PC-9 (cell line): ENCODE measurements around the gene PRKAR1A.
"Not testable (repeated sequence)": the region's sequence is repeated elsewhere in the genome, so short reads cannot be mapped to it uniquely, and the experiment has no call there.

Experiments used
- CTCF ChIP-seq: fragments of 200-600 bp; sonication (generic); conservative IDR thresholded peaks from 2 replicates; pipeline ENCODE4 v1.6.1; 2017; ENCODE audit warnings: mixed run types, antibody characterized with exemption, mild to moderate bottlenecking, moderate library complexity
- EZH2 ChIP-seq: fragments of 200-600 bp; sonication (generic); IDR thresholded peaks from 2 replicates; pipeline ENCODE4 v1.8.0; 2017; ENCODE audit warnings: antibody characterized with exemption, low read depth

- not testable (repeated sequence) for TF ChIP-seq CTCF, EZH2
Observed at GRCh38 chr17:68519051-68519450, 6.8 kb downstream of the PRKAR1A start.
